ENCODE data around the gene PLAGL2.

GRCh38 chr20:32179515-32179914, 28.0 kb downstream of the PLAGL2 start:
- TF ChIP-seq CTCF (IDR thresholded peaks at IDR 0.05; ENCODE audit: low read length) (no peak), EZH2 (optimal IDR thresholded peaks at IDR 0.05; ENCODE audit: low read depth, low read length) (no peak)
